HTR-8/SVneo (cell line): ENCODE measurements around the gene ABHD11.
A peak's percentile ranks its signal among the peaks of the same experiment; 100 is the strongest.
"Not testable (repeated sequence)": the region's sequence is repeated elsewhere in the genome, so short reads cannot be mapped to it uniquely, and the experiment has no call there.

Experiments used
- DNase-seq: peaks from one replicate; pipeline ENCODE4 v3.0.0; 2011; ENCODE audit warnings: low spot score, mixed read lengths; ENCODE audit not compliant: insufficient read length
- FAIRE-seq: peaks from 2 replicates; lab custom pipeline; 2011; peaks lifted over from hg19 to GRCh38; lab: Jason Lieb, UNC

The ABHD11 gene

GRCh38 chr7:73746378-73746777, 7.8 kb upstream of the ABHD11 start:
- FAIRE-seq, result no peak
- DNase-seq, result no peak

GRCh38 chr7:73742753-73743641, 4.4 kb upstream of the ABHD11 start:
- DNase-seq (no peak), FAIRE-seq (no peak)

GRCh38 chr7:73742338-73742752, 3.7 kb upstream of the ABHD11 start:
- no peak for FAIRE-seq

GRCh38 chr7:73741600-73741999, 3.0 kb upstream of the ABHD11 start:
- DNase-seq (no peak), FAIRE-seq (no peak)

More at GRCh38 chr7:73742338-73742752, 3.7 kb upstream of the ABHD11 start:
- DNase-seq, result no peak

- FAIRE-seq (no peak), DNase-seq (no peak)
These were observed 2.2 kb upstream of the ABHD11 start for GRCh38 chr7:73740771-73741170.

- DNase-seq (no peak), FAIRE-seq (no peak)
These were observed 1.6 kb upstream of the ABHD11 start for GRCh38 chr7:73740212-73740611.

- FAIRE-seq (no peak), DNase-seq (no peak)
These were observed 775 bp upstream of the ABHD11 start for GRCh38 chr7:73739387-73739767.

GRCh38 chr7:73738220-73738611, 386 bp downstream of the ABHD11 start:
- DNase-seq (no peak), FAIRE-seq (no peak)

- FAIRE-seq, result no peak
- DNase-seq, result no peak
These were observed 947 bp downstream of the ABHD11 start for GRCh38 chr7:73737491-73738219.

- no peak for FAIRE-seq
- no peak for DNase-seq
These were observed 1.7 kb downstream of the ABHD11 start for GRCh38 chr7:73736885-73737284.

- no peak for DNase-seq
- FAIRE-seq, result no peak
These were observed 3.1 kb downstream of the ABHD11 start for GRCh38 chr7:73735528-73735905.

GRCh38 chr7:73734619-73735527, 3.7 kb downstream of the ABHD11 start:
- no peak for FAIRE-seq
- no peak for DNase-seq

GRCh38 chr7:73732397-73732796, 6.2 kb downstream of the ABHD11 start:
- FAIRE-seq, result no peak
- no peak for DNase-seq

GRCh38 chr7:73730485-73730884, 8.1 kb downstream of the ABHD11 start:
- DNase-seq (no peak), FAIRE-seq (no peak)

- DNase-seq (no peak), FAIRE-seq (no peak)
These were observed 10.1 kb downstream of the ABHD11 start for GRCh38 chr7:73728551-73728950.

GRCh38 chr7:73727952-73728351, 10.7 kb downstream of the ABHD11 start:
- FAIRE-seq (no peak), DNase-seq (no peak)

- peak; percentile 20 for FAIRE-seq
- DNase-seq, result no peak
These were observed 12.5 kb downstream of the ABHD11 start for GRCh38 chr7:73726083-73726466.

GRCh38 chr7:73723813-73724212, 14.8 kb downstream of the ABHD11 start:
- FAIRE-seq, result no peak
- DNase-seq, result no peak

GRCh38 chr7:73722785-73723184, 15.8 kb downstream of the ABHD11 start:
- DNase-seq (no peak), FAIRE-seq (no peak)

- not testable (repeated sequence) for DNase-seq, FAIRE-seq
These were observed 16.4 kb downstream of the ABHD11 start for GRCh38 chr7:73722182-73722581.
